Right atrium auricular region (tissue), 2 donors: ENCODE measurements around the gene CACNA1C. TPM values are rescaled to one million over a fixed set of nuclear protein-coding genes. Genes with fewer than 3 reads are reported as not detected.

ENCODE experiments used
- DNase-seq: peaks from one replicate; pipeline ENCODE4 v3.0.0-alpha.2; 2019; ENCODE audit warnings: low spot score
- H3K27ac ChIP-seq, 2 donors: fragments of 200-600 bp; sonication (generic); 1 replicate in 1 of 2; 2 replicates in 1 of 2; pipeline ENCODE4 v1.5.1; 2016 to 2019
- H3K27me3 ChIP-seq, 2 donors: fragments of 200-600 bp; sonication (generic); one replicate each; pipeline versions ENCODE4 v1.5.1 to v1.6.0; 2017 to 2019
- H3K36me3 ChIP-seq: fragments of 200-600 bp; sonication (generic); one replicate; pipeline ENCODE4 v1.5.1; 2016
- H3K4me1 ChIP-seq, 2 donors: fragments of 200-600 bp; sonication (generic); one replicate each; pipeline versions ENCODE4 v1.5.1 to v1.6.0; 2017 to 2019
- H3K4me3 ChIP-seq, 2 donors: fragments of 200-600 bp; sonication (generic); 1 replicate in 1 of 2; 2 replicates in 1 of 2; pipeline ENCODE4 v1.5.1; 2017 to 2019; ENCODE audit warnings: mild to moderate bottlenecking in 1 of 2, moderate library complexity in 1 of 2
- H3K9me3 ChIP-seq, 2 donors: fragments of 200-600 bp; sonication (generic); one replicate each; pipeline ENCODE4 v1.5.1; 2019
- CTCF ChIP-seq, 2 donors: fragments of 200-600 bp; sonication (generic); IDR thresholded peaks; one replicate each; pipeline ENCODE4 v1.5.1; 2019; ENCODE audit warnings: antibody characterized with exemption in 2 of 2
- total RNA-seq, 2 donors: library from RNA; depleted of rRNA; stranded (reverse); fragments of >200 nt; gene quantifications; one replicate each; pipeline ENCODE4 v1.1.0, GENCODE V29; 2016

The CACNA1C gene
- total RNA-seq, 2 donors from 2014 or later, result 83.1 to 93.6 TPM

- H3K27ac ChIP-seq, result no peak overlapping the region
- H3K27me3 ChIP-seq, result no peaks in the 10 kb centered on the region
- peaks cover 0 to 22% of the 10 kb centered on the region in 2 donors for H3K4me1 ChIP-seq
- no peaks in the 10 kb centered on the region for H3K9me3 ChIP-seq
- peaks cover 36% of the 10 kb centered on the region for H3K36me3 ChIP-seq
- no peak overlapping the region for H3K4me3 ChIP-seq
- DNase-seq, result no peak
- no peak for TF ChIP-seq CTCF (IDR thresholded peaks at IDR 0.05)
These were observed 584.1 kb downstream of the CACNA1C start for GRCh38 chr12:2636741-2637340.

- peaks cover 0 to 23% of the 10 kb centered on the region in 2 donors for H3K4me1 ChIP-seq
- H3K36me3 ChIP-seq, result peaks cover 36% of the 10 kb centered on the region
- no peak overlapping the region for H3K27ac ChIP-seq
- no peaks in the 10 kb centered on the region for H3K27me3 ChIP-seq
- no peak for TF ChIP-seq CTCF (IDR thresholded peaks at IDR 0.05)
- DNase-seq, result no peak
- no peaks in the 10 kb centered on the region for H3K9me3 ChIP-seq
- H3K4me3 ChIP-seq, result no peak overlapping the region
These were observed 584.6 kb downstream of the CACNA1C start for GRCh38 chr12:2637371-2637770.

GRCh38 chr12:2638273-2639019 is 585.7 kb downstream of the CACNA1C start:
- peaks cover 31% of the 10 kb centered on the region for H3K36me3 ChIP-seq
- H3K27ac ChIP-seq, result no peak overlapping the region
- no peak for DNase-seq

GRCh38 chr12:2639020-2639298 is 586.2 kb downstream of the CACNA1C start:
- peaks cover 26% of the 10 kb centered on the region for H3K36me3 ChIP-seq
- peaks cover 0 to 23% of the 10 kb centered on the region in 2 donors for H3K4me1 ChIP-seq
- DNase-seq, result no peak

More at GRCh38 chr12:2638273-2639019, 585.7 kb downstream of the CACNA1C start:
- no peak for TF ChIP-seq CTCF (IDR thresholded peaks at IDR 0.05)
- Histone ChIP-seq H3K27me3 (no peaks in the 10 kb centered on the region), H3K4me1 (peaks cover 0 to 23% of the 10 kb centered on the region in 2 donors), H3K4me3 (no peak overlapping the region), H3K9me3 (no peaks in the 10 kb centered on the region)

GRCh38 chr12:2640281-2640680 is 587.5 kb downstream of the CACNA1C start:
- TF ChIP-seq CTCF (IDR thresholded peaks at IDR 0.05), result no peak
- H3K36me3 ChIP-seq, result peaks cover 14% of the 10 kb centered on the region
- H3K4me3 ChIP-seq, result no peak overlapping the region
- H3K4me1 ChIP-seq, result peaks cover 0 to 23% of the 10 kb centered on the region in 2 donors
- peak overlapping the region; percentile 4 to 66 for H3K27ac ChIP-seq
- no peaks in the 10 kb centered on the region for H3K27me3 ChIP-seq
- no peaks in the 10 kb centered on the region for H3K9me3 ChIP-seq
- DNase-seq, result no peak

More at GRCh38 chr12:2639020-2639298, 586.2 kb downstream of the CACNA1C start:
- Histone ChIP-seq H3K4me3 (no peak overlapping the region), H3K27me3 (no peaks in the 10 kb centered on the region), H3K9me3 (no peaks in the 10 kb centered on the region), H3K27ac (no peak overlapping the region)
- TF ChIP-seq CTCF (IDR thresholded peaks at IDR 0.05), result no peak
